ENCODE results near the gene NPPB. TPM values are rescaled to one million over a fixed set of nuclear protein-coding genes. Genes with fewer than 3 reads are reported as not detected.
A peak's percentile ranks its signal among the peaks of the same experiment; 100 is the strongest.
"Not testable (repeated sequence)": the region's sequence is repeated elsewhere in the genome, so short reads cannot be mapped to it uniquely, and the experiment has no call there.

The NPPB gene
- 0.47 TPM for total RNA-seq

DNA sequence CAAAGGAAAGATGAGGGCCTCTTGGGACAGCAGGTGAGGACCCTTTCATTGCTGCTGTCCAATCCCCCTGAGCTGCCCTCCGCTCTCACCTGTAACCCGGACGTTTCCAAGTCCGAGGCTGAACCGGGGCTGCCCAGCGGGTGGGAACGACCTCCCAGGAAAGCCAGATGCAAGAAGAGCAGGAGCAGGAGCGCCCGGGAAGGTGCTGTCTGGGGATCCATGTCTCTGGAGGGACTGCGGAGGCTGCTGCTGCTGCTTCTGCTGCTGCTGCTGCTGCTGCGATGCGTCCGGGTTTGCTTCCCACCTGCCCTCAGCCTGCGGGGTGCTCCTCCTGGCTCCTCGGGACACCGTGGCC lies at the start of gene NPPB:
Gene NPPB (minus strand): TSS at position 333 of the 355 bp plus-strand sequence. CDS start 112 bp downstream, at position 221.
- no peak for DNase-seq

DNA sequence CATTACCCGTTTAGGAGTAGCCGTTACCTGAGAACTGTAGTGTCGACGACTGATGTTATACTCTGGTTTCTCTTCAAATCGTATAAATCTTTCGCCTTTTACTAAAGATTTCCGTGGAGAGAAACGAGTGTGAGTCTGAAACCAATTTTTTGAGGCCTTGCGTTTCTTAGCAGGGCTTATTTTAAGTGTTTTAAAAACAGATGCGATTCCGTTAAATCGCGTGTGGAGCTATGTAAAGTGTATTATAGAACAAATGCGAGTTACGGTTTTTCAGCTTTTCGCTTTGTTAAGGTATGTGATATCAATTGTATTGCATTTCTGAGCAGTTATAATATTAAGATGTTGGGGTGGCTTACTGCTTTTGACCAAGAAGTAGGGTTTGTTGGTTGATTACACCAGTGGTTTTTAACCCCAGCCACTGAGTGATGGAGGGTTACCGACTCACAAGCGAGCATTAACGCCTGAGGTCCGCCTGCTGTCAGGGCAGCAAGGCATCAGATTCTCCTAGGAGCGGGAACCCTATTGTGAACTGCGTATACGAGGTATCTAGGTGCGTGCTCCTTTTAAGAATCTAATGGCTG lies 49.4 kb upstream of the NPPB start:
- peak; percentile 62 for DNase-seq

DNA sequence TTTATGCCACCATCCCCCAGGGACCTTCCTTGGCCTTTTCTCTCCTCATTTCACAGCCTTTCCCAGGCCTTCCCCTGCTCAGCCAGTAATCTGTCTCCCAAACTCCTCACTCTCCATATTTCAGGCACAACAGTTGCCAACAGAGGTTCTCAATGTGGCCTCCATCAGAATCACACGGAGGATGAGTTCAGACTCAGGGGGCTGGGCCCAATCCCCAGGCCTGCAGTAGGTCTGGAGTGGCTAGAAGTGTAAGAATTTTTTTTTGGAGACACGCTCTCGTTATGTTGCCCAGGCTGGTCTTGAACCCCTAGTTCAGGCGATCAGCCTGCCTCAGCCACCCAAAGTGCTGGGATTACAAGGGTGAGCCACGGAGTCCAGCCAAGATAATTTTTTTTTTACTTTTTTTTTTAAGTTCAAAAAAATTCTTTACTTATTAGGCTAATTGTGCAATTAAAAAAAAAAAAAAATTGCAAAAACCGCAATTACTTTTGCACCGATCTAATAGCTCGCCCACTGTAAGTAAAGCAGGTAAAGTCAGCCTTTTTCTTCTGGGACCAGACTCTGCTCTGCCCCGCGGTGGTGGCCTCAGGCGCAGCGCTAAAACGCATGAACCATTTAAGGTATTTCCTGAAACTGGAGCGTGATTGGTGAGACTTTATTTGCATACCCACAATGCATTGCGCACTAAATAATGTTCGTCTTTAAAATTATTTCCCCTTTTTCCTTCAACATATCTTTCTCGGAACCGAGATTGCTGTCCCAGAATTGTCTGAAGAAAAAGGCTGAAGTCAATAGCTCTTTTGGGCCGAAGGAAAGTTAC lies 48.7 kb upstream of the NPPB start:
- peak; percentile 79 for DNase-seq

DNA sequence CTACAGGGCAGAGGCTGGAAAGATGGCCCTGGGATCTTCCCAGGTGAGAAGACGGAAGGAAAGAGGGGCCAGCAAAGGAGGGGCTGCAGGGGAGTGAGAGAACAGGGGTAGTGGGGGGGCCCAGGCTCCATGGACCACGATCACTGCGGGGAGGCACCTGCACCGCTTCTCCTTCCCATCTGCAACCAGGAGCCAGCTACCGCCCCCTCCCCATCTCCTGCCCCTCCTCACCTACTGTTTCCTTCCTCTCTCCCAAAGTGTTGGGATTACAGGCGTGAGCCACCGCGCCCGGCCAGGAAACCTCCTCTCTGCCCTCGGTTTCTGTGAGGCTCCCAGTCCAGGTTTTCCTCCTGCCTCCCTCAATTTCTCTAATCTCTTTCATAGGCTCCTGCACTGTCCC lies 48.1 kb upstream of the NPPB start:
- no peak for DNase-seq

DNA sequence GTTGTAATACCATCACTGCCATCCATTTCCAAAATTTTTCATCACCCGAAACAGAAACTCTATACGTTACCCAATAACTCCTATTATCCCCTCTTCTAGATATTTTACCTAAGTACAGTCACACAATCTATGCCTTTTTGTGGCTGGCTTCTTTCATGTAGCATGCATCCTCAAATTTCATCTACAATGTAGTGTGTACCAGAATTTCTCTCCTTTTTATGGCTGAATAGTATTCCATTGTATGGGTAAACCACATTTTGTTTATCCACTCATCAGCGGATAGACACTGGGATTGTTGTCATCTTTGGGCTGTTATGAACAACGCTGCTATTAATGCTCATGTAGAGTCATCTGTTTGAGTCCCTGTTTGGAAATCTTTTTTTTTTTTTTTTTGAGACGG lies 46.2 kb upstream of the NPPB start:
- DNase-seq = no peak

DNA sequence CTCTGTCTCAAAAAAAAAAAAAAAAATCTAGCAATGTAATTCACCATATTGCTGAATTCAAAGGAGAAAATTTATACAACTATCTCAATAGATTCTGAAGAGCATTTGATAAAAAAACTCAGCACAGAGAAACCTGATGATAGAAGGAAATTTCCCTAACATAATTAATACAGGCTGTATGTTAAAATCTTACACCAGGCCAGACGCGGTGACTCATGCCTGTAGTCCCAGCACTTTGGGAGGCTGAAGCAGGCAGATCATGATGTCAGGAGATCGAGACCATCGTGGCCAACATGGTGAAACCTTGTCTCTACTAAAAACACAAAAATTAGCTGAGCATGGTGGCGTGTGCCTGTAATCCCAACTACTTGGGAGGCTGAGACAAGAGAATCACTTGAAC lies 45.4 kb upstream of the NPPB start:
- DNase-seq = not testable (repeated sequence)

DNA sequence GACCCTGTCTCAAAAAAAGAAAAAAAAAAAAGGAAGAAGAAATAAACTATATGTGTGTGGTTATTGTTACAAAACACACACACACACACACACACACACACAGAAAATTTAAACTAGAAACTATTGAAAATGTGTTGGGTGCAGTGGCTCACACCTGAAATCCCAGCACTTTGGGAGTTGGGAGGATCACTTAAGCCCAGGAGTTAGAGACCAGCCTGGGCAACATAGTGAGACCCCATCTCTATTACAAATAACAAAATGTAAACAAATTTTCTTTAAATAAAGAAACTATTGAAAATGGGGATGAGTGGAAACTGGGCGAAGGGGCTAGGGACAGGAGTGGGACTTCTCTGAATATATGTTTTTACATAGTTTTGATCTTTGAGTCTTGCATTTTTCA lies 44.5 kb upstream of the NPPB start:
- DNase-seq = no peak

DNA sequence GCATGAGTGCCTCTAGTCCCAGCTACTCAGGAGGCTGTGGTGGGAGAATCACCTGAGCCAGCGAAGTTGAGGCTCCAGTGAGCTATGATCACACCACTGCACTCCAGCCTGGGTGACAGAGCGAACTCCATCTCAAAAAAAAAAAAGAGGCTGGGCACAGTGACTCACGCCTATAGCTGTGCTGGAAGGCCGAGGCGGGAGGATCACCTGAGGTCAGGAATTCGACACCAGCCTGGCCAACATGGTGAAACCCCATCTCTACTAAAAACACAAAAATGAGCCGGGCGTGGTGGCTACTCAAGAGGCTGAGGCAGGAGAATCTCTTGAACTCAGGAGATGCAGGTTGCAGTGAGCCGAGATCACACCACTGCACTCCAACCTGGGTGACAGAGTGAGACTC lies 42.7 kb upstream of the NPPB start:
- DNase-seq = not testable (repeated sequence)

DNA sequence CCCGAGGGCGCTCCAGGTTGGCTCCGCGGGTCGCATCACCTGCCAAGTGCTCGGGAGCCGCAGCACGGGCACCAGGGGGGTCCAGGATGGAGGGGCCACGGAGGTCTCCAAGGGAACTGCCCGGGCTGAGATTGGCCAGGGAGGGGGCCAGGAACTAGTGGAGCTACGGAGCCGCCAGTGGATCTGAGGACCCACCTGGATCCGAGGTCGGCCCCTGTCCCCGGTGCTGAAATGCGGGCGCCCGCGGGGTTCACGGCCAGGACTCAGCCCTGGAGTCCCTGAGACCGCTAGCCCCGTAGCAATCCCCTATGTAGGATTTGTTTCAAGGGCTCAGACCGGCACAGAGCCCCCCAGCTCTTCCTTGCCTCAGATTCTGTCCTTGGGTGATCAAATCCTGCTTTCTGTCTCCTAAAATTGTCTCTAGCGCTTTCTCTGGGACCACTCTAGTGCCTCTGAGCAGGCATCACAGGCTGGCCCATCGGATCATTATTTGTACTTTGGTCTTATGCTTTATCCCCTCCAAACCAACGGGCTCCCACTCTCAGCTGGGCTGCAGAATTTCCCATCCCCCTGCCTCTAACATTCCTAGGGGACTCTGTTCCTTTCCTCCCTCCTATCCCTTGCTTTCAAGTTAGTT lies 40.2 kb upstream of the NPPB start:
- no peak for DNase-seq

DNA sequence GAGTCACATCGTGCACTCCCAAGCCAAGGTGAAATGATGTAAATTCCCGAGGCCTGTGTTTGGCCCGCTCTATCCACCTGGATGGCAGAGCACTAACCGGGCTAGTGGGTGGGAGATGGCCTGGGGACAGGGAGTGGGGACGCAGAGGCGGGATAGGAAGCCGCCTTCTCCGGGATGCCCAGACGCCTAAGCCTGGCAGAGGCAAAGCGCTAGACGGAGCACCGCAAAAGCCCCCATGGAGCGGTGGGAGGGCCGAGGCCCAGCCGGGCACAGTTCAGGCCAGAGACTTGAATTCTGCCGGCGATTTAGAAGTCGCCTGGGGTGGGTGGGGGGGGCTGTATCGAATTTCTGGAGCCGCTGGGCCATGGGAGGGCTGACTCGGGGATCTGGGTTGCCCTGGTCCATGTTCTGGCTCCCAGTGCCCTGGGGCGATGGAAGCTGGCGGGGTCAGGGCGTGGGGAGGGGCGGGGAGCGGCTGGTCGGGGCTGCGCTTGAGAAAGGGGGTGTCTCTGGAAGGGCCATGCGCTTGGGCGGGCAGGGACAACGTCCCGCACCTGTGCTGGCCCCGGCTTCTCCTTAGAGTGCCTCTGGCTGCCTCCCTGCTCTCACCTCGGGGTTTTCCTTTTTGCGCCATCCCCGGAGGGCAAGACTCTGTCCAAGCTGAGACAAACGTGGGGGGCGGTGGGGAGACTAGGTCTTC lies 39.5 kb upstream of the NPPB start:
- DNase-seq = no peak

DNA sequence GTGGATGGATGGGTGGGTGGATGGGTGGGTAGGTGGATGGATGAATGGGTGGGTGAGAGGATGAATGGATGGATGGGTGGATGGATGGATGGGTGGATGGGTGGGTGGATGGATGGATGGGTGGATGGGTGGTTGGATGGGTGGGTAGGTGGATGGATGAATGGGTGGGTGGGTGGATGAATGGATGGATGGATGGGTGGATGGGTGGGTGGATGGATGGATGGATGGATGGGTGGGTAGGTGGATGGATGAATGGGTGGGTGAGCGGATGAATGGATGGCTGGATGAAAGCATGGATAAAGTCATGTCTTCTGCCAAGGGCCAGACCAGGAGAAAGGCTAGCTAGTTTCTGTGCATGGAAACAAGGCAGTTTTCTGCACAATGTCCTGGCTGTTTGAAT lies 35.8 kb upstream of the NPPB start:
- not testable (repeated sequence) for DNase-seq

DNA sequence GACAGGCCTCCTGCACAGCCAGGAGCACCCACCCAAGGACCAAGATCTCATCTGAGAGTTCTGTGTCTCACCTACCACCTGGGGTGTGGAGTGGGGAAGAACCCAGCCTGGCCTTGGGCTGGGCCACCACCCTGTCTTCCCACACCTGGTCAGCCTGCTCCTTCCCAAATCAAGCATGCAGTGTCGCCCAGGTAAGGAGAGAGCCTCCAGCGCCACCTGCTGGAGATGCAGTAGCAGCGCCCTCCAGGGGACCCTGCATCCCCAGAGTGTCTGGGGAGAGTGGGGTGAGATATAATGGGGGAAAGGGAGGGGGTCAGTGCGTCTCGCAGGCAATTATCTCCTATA lies 35.1 kb upstream of the NPPB start:
- peak; percentile 23 for DNase-seq

DNA sequence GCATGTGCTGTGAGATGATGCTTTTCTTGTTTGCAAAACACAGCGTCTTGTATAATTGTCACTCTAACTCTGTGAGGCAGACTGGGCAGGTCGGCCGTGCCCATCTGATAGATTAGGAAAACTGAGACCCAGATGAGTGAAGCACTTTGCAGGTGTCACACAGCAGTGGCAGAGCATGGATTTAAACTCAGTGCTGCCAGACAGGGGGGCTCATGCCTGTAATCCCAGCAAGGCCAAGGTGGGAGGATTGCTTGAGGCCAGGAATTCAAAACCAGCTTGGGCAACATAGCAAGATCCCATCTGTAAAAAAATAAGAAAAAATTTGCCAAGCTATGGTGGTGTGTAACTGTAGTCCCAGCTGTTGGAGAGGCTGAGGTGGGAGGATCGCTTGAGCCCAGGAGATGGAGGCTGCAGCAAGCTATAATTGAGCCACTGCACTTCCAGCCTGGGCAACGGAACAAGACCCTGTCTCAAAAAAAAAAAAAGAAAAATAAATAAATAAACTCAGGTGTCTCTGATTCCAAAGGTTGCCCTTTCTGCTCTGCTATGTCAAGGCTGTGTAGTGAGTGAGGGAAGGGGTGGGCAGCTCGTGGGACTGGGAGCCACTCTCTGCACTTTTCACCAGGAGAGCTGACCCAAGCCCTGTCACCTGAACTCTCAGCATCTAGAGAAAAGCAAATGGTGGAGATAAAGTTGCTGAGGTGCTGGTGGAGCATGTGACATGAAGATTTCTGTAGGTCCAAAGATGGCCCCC lies 32.9 kb upstream of the NPPB start:
- DNase-seq = no peak

DNA sequence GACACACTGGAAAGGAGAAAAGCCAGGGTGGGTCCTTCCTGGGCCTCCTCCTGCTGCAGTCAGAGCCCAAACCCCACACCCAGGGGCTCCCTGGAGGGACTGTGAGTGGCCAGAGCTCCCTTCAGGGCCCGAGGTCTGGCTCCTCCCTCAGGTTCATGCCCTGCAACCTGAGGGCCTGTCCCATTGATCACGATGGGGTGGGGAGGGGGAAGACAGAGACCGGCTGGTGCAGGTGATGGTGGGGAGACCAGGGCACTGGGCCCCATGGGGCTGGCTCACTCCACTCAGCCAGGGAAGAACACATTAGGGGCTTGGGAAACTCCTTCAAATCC lies 30.1 kb upstream of the NPPB start:
- DNase-seq = no peak

DNA sequence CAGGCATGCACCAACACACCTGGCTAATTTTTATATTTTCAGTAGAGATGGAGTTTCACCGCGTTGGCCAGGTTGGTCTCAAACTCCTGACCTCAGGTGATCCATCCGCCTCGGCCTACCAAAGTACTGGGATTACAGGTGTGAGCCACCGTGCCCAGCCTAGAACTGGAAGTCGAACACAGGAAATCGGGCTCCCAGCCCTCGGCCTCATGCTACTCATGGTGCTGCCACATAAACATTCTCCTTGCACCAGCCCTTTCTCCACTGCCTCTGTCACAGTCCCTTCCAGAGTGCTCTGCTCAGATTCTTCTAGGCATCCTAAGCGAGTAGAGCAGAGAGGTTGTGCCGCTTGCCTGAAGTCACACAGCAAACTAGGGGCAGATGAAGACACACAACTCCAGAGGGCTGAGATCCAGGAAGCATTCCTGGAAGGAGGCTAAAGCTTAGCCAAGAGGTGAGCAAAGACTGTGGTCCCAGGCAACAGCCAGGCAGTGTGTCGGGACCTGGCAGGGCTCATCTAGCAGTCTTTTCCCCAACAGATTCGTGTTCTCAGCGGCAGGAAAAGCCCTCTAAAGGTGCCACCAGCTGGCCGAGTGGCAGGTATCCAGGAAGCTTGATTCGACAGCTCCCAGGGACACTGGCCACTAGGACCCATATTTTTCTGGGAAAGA lies 29.6 kb upstream of the NPPB start:
- DNase-seq = no peak

DNA sequence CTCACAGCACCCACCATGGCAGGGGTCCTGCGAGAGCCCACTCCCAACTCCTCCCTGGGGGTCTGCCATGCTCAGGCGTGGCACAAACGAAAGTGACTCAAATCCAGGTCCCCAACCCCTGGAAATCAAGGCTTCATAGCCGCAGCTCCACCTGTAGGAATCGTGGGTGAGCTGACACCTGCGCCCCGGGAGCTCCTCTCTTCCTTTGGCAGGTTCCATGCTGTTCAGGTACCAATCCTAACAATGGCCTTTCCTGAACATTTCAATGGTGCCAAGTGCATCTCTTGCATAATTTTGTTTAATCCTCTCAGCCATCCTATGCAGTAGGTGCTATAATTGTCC lies 28.9 kb upstream of the NPPB start:
- DNase-seq = no peak

DNA sequence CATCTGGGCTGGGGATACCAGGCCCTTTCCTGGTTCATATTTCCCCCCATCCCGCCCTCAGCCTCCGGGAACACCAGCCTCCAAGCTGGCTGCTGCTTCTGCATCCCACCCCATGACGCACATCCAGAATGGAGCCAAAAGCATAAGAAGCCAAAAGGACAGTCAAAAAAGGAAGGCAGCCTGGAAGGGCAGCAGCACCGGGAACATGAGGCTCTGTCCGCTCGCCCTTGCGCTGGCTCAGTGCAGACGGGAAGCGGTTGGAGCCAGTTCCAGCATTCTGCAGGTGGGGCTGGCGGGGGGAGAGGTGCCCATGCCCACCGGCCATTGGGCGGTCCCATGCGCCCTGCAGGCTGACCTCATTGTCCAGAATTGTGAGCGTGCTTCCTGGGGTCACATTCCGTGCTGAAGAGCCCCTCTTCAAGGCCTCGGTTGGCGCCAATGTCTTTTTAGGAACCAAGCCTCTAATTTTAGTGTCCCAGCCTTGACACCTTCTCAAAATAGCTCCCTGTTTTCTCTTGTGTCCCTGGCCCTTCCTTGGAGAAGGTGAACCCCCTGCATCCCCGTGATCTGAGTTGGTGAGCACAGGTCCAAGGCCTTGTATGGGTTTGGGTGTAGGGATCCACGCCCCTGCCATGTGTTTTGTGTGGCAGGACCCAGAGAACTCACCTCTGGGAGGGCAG lies 28.4 kb upstream of the NPPB start:
- DNase-seq = no peak

DNA sequence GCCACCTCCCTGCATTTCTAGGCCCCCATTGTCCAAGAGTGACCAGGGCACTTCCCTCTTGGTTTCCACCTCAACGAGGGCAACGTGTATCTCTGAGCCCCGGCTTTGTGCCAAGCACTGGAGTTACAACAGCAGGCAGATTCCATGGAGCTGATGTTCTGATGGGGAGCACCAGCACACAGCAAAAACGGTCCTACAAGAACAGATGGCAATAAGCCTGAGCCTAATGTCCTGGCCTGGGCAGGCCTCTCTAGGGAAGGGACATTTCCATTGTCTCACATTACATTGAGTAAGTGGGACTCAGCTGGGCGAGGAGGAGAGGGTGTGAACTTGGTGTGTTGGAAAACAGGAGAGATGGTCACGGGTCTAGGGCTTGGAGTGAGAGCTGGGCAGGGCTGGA lies 27.2 kb upstream of the NPPB start:
- no peak for DNase-seq

DNA sequence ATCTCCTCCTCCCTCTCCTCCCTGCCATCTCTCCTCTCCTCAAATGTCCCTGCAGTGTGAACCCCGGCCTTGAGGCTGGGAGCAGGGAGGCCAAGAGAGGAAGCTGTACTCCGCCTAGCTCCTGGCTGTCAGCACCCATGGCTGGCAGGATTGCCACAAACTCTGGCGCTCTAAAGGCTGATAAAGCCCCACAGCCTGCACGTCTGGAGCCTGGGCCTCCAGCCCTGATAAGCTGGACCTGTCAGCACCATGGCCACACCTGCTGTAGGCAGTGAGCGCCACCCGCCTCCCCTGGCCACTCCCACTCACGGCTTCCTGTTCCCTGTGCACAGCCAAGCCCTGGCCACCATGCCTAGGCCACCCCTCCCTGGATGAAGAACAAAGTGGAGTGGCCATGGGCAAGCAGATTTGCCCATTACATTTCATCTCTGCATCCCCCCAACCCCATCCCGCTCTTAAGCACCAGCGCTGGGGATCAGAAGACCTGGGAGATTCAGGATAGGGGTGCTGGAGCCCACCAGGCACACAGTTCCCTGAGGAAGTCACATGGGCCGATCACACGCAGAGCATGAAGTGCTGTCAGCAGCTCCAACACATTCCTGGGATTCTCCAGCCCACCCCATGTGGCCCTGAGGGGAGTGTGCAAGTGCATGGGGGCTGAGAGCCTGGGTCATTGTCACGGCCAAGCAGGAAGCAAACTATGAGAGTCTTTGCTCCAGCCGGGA lies 24.2 kb upstream of the NPPB start:
- DNase-seq = no peak

DNA sequence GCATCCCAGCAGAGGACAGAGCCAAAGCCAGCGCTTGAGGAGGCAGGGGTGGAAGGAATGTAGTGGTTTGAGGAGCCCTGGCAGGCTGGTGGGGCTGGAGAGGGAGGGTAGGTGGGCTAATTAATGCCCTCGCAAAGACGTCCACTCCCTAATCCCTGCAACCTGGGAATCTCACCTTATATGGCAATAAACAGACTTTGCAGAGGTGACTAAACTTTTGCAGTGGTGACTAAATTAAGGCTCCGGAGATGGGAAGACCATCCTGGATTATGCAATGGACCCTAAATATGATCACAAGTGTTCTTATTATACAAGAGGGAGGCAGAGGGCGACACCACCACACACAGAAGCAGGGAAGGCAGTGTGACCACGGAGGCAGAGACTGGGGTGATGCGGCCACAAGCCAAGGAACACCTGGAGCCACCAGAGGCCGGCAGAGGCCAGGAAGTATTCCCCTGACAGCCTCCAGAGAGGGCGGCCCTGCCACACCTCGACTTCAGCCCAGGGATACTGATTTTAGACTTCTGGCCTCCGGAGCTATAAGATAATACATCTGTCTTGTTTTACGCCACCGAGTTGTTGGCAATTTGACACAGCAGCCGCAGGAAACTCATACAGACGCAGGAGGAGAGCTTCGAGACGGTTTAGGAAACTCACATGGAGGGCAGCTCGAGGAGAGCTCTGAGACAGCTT lies 23.1 kb upstream of the NPPB start:
- no peak for DNase-seq

Data from occipital lobe (tissue), 2 donors.